ENCODE data around the gene EIF2D. TPM values are rescaled to one million over a fixed set of nuclear protein-coding genes. Genes with fewer than 3 reads are reported as not detected.

EIF2D gene
- total and polyA plus RNA-seq, 2 of the 13 experiments (the other 11 are each of a cell fraction or from before 2014, with no cell fraction given): 45.1 to 64.9 TPM

DNA sequence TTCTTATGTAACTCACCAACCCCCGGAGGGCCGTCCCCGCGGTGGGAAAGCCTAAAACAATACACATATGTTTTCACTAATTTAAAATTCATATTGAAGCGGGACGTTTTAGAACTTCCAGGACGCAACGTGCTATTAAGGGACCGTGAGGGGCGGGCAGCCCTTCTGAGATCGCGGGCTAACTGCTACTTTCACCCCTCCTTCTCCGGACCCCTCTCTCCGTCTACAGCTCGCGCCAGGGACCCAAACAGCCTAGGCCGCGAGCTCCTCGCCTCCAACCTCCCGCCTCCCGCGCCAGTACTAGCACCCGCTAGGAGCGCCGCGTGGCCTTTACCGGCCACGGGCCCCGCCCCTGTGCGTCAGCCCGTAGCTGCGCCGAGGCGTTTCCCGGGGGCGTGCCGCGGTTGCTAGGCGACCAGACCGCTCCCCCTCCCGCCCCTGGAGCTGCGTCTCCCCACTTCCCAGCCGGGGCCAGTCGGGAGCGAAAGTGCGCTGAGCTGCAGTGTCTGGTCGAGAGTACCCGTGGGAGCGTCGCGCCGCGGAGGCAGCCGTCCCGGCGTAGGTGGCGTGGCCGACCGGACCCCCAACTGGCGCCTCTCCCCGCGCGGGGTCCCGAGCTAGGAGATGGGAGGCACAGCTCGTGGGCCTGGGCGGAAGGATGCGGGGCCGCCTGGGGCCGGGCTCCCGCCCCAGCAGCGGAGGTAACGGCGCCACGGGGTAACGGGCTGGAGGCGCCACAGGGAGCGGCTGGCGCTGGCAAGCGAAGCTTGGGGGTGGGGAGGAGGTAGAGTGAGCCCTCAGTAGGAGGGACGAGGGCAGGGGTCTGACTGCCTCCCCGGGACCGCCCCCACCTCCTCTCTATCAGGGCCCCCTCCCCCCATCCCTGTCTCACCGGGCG is 23.1 kb upstream of the EIF2D start, which contains the start of gene DYRK3 (continued):
- no peak for TF ChIP-seq PRDM10 (CRISPR knock-in tag; IDR thresholded peaks at IDR 0.05; ENCODE audit: low read depth)
- 0 out of 2 replicates have a peak, but pooled peaks have one; percentile 51 for TF ChIP-seq NFATC3 (CRISPR knock-in tag; IDR thresholded peaks at IDR 0.05)
- peak; percentile 45; the same call in 1 of the 2 replicates for TF ChIP-seq ZSCAN20 (CRISPR knock-in tag; IDR thresholded peaks at IDR 0.05; ENCODE audit: borderline replicate concordance)
- no peak for TF ChIP-seq FOXK1 (CRISPR knock-in tag; IDR thresholded peaks at IDR 0.05; ENCODE audit: borderline replicate concordance, low read depth)
- peak; percentile 94 for TF ChIP-seq RFX3 (CRISPR knock-in tag; IDR thresholded peaks at IDR 0.05)
- TF ChIP-seq PATZ1 (CRISPR knock-in tag; IDR thresholded peaks at IDR 0.05): peak; percentile 93
- TF ChIP-seq NFIB (CRISPR knock-in tag; IDR thresholded peaks at IDR 0.05; ENCODE audit: borderline replicate concordance): no peak
- no peak for TF ChIP-seq GABPA (IDR thresholded peaks at IDR 0.05; ENCODE audit: low read depth, low read length)
- no peak for TF ChIP-seq GABPA (CRISPR knock-in tag; IDR thresholded peaks at IDR 0.05; ENCODE audit: low read depth)
- peak; percentile 71; the same call in 1 of the 2 replicates for TF ChIP-seq ZZZ3 (CRISPR knock-in tag; IDR thresholded peaks at IDR 0.05; ENCODE audit: borderline replicate concordance)
- 0 out of 2 replicates have a peak, but pooled peaks have one; percentile 38 for TF ChIP-seq ZBED4 (CRISPR knock-in tag; IDR thresholded peaks at IDR 0.05; ENCODE audit: borderline replicate concordance)
- TF ChIP-seq ARHGAP35 (CRISPR knock-in tag; IDR thresholded peaks at IDR 0.05; ENCODE audit: borderline replicate concordance): peak; percentile 73; the same call in 1 of the 2 replicates
- TF ChIP-seq ZFP1 (CRISPR knock-in tag; IDR thresholded peaks at IDR 0.05): no peak
- no peak for TF ChIP-seq CENPX (CRISPR knock-in tag; IDR thresholded peaks at IDR 0.05)
- TF ChIP-seq NCOA5 (CRISPR knock-in tag; IDR thresholded peaks at IDR 0.05): no peak
- TF ChIP-seq, protein P1, sequence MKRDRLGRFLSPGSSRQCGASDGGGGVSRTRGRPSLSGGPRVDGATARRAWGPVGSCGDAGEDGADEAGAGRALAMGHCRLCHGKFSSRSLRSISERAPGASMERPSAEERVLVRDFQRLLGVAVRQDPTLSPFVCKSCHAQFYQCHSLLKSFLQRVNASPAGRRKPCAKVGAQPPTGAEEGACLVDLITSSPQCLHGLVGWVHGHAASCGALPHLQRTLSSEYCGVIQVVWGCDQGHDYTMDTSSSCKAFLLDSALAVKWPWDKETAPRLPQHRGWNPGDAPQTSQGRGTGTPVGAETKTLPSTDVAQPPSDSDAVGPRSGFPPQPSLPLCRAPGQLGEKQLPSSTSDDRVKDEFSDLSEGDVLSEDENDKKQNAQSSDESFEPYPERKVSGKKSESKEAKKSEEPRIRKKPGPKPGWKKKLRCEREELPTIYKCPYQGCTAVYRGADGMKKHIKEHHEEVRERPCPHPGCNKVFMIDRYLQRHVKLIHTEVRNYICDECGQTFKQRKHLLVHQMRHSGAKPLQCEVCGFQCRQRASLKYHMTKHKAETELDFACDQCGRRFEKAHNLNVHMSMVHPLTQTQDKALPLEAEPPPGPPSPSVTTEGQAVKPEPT (CRISPR knock-in tag; IDR thresholded peaks at IDR 0.05; ENCODE audit: low read depth): peak; percentile 61; the same call in 1 of the 2 replicates
